ENCODE measurements around the gene E2F6.

DNA sequence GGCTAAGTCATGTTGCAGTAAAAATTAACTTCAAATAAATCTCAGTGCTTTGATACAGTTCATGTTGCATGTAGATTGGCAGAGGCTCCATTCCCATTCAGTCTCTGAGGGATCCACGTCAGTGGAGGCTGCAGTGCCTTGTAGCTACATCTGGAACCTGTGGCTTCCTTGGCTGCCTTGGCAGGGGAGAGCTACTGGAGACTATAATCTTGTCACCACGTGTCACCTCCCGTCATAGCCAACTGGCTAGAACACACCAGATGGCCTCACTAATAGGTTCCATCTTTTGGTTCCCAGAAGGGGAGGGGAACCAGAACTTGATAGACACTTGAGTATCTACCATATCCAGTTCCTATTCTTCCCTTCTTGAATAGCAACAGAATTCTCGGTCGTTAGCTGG is 28.4 kb downstream of the E2F6 start:
- TF ChIP-seq BCL11A (IDR thresholded peaks at IDR 0.05; ENCODE audit: low read depth in 2 of 2, low read length in 2 of 2) (no peak), GABPA (IDR thresholded peaks at IDR 0.05; ENCODE audit: borderline replicate concordance, insufficient read depth, low read length) (no peak), RXRA (IDR thresholded peaks at IDR 0.05; ENCODE audit: insufficient read depth, low read depth, low read length) (no peak), POLR2AphosphoS5 (IDR thresholded peaks at IDR 0.05; ENCODE audit: low read depth, low read length) (no peak), POLR2A (IDR thresholded peaks at IDR 0.05; ENCODE audit: control extremely low read depth in 1 of 2, low read depth in 2 of 2, low read length in 2 of 2) (no peak), KDM5A (IDR thresholded peaks at IDR 0.05; ENCODE audit: low read length) (no peak), EZH2 (IDR thresholded peaks at IDR 0.05; ENCODE audit: low read depth, low read length, severe bottlenecking) (no peak), JUND (IDR thresholded peaks at IDR 0.05; ENCODE audit: low read length) (no peak), CHD2 (IDR thresholded peaks at IDR 0.05; ENCODE audit: low read length) (no peak), SP1 (IDR thresholded peaks at IDR 0.05; ENCODE audit: low read depth, low read length) (no peak), HDAC6 (IDR thresholded peaks at IDR 0.05; ENCODE audit: low read depth, low read length) (no peak)
- TF ChIP-seq, protein P1, sequence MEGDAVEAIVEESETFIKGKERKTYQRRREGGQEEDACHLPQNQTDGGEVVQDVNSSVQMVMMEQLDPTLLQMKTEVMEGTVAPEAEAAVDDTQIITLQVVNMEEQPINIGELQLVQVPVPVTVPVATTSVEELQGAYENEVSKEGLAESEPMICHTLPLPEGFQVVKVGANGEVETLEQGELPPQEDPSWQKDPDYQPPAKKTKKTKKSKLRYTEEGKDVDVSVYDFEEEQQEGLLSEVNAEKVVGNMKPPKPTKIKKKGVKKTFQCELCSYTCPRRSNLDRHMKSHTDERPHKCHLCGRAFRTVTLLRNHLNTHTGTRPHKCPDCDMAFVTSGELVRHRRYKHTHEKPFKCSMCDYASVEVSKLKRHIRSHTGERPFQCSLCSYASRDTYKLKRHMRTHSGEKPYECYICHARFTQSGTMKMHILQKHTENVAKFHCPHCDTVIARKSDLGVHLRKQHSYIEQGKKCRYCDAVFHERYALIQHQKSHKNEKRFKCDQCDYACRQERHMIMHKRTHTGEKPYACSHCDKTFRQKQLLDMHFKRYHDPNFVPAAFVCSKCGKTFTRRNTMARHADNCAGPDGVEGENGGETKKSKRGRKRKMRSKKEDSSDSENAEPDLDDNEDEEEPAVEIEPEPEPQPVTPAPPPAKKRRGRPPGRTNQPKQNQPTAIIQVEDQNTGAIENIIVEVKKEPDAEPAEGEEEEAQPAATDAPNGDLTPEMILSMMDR (IDR thresholded peaks at IDR 0.05; ENCODE audit: control extremely low read depth in 1 of 3, insufficient read depth in 1 of 3, low read depth in 1 of 3, low read length in 3 of 3) = no peak
- TF ChIP-seq, protein P2, sequence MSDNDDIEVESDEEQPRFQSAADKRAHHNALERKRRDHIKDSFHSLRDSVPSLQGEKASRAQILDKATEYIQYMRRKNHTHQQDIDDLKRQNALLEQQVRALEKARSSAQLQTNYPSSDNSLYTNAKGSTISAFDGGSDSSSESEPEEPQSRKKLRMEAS (IDR thresholded peaks at IDR 0.05) = no peak
- TF ChIP-seq, protein P3, sequence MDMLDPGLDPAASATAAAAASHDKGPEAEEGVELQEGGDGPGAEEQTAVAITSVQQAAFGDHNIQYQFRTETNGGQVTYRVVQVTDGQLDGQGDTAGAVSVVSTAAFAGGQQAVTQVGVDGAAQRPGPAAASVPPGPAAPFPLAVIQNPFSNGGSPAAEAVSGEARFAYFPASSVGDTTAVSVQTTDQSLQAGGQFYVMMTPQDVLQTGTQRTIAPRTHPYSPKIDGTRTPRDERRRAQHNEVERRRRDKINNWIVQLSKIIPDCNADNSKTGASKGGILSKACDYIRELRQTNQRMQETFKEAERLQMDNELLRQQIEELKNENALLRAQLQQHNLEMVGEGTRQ (IDR thresholded peaks at IDR 0.05; ENCODE audit: low read length) = no peak

Data from H1 (cell line).